HuH-7 (cell line): ENCODE data around the gene ADAMTS17.

ENCODE experiments used
- DNase-seq: peaks from one replicate; pipeline ENCODE4 v3.0.0; 2011; ENCODE audit warnings: low spot score

The ADAMTS17 gene, protein sequence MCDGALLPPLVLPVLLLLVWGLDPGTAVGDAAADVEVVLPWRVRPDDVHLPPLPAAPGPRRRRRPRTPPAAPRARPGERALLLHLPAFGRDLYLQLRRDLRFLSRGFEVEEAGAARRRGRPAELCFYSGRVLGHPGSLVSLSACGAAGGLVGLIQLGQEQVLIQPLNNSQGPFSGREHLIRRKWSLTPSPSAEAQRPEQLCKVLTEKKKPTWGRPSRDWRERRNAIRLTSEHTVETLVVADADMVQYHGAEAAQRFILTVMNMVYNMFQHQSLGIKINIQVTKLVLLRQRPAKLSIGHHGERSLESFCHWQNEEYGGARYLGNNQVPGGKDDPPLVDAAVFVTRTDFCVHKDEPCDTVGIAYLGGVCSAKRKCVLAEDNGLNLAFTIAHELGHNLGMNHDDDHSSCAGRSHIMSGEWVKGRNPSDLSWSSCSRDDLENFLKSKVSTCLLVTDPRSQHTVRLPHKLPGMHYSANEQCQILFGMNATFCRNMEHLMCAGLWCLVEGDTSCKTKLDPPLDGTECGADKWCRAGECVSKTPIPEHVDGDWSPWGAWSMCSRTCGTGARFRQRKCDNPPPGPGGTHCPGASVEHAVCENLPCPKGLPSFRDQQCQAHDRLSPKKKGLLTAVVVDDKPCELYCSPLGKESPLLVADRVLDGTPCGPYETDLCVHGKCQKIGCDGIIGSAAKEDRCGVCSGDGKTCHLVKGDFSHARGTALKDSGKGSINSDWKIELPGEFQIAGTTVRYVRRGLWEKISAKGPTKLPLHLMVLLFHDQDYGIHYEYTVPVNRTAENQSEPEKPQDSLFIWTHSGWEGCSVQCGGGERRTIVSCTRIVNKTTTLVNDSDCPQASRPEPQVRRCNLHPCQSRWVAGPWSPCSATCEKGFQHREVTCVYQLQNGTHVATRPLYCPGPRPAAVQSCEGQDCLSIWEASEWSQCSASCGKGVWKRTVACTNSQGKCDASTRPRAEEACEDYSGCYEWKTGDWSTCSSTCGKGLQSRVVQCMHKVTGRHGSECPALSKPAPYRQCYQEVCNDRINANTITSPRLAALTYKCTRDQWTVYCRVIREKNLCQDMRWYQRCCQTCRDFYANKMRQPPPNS

DNA sequence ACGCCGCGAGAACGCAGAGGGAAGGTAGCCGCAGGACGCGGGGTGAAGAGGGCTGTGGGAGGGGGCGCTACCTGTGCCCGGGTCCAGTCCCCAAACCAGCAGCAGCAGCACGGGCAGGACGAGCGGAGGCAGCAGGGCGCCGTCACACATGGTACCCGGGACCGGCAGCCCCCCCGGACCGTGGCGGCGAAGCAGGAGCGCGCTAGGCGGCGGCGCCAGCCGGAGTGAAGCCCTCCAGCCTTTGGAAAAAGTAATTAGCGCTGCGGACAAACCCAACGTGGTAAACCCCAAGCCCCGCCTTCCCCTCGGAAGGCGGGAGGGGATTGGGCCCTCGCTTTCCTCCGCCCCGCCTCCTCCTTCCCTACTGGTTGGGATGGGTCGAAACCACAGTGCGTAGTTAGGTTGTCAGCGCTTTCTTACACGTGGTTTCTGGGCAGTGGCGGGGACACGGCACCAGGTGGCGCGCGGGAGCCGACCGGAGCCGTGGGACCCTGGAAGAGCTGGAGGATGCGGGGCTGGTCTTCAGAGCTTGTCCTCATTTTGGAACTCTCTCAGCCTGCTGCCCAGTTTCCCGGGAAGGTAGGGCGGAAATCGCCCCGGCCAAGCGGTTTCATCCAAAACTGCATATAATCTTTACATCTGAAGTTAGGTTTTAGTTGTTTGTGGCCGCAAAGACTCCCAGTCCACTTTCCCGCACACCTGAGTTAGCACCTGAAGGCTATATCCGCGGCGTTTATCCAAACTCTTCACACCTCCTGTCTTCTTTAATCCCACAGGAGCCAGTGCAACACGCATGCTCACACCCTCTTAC is at the start of gene ADAMTS17:
Gene ADAMTS17 (minus strand): TSS at position 226 of the 811 bp plus-strand sequence. CDS start 76 bp downstream, at position 150.
- DNase-seq = peak; percentile 84

DNA sequence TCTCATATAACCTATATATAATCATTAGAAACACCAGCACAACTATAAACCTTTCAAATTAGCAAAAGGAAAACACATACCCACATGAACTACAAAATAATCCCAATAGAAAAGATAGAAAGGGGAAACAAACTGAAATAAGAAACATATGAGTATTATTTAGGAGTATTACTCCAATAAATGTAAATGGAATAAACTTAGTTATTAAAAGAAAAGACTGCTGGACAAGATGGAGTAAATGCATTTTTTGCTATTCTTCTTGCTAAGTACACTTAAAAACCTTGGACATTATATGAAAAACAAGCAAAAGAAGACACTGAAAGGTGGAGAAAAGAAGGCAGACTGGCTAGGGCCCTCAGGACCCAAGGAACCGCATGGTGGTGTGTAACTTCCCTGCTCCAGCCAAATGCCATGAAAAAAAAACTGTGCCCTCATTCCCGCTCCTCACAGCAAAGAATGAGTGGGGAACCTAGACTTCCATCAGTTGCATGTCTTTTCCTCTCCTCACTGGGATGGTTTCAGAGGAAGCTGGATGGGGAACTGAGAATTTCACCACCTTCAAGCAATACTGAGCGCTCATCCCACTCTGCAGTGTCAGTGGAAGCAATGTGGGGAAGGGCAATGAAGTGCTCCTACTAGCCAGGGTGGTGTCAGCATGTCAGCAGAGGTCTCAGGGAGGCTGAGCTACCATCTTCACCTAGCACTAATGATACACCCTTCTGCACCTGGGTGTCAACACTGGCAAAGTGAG is 43.7 kb upstream of the ADAMTS17 start:
- DNase-seq = no peak

DNA sequence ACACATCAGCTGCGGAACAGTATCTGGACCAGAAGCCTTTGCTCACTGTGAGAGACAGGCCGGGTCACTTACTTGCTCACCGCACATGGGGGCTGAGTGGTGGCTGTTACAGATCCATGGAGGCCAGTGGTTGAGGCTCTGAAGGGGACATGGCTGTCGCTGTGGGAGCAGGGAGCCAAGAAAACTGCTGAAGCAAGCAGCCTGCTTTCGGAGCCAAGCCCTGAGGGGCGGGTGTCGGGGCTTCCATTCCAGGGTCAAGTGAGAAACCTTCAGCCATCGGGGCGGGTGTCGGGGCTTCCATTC is 42.3 kb upstream of the ADAMTS17 start:
- DNase-seq = no peak

DNA sequence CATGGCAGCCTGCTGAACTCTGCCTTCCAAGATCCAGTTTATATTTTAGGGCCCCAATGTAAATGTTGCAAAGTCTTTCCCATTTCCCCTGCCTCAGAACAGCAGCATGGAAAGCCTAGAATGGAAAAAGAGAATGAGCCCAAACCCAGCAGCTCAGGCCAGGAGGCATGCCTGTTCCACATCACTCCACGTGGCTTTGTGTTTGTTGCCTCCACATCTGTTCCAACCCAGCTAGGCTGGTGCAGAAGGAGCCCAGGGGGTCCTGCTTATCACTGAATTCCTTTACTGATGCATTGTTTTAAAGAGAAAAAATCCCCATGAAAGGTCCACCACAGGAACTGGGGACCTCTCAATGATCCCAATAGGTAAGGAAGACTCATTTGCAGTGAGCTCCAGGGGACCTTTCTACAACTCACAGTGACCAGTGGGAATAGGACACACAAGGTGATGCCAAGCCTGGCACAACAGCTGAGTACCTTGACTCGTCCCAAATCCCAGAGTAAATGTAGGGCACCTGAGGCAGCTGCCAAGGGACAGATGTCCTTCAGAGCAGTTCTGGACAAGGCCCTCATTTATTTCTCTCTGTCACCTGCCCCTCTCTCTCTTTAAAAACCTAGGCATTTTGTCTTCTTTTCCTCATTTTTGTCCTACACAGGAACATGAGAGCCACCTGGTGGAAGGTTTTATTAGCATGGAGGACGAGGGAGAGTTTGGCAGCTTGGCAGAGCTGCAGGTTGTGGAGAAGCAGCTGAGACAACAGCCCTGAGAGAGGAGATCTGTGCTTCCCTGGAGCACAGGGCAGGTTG is 41.7 kb upstream of the ADAMTS17 start:
- DNase-seq = peak; percentile 52

DNA sequence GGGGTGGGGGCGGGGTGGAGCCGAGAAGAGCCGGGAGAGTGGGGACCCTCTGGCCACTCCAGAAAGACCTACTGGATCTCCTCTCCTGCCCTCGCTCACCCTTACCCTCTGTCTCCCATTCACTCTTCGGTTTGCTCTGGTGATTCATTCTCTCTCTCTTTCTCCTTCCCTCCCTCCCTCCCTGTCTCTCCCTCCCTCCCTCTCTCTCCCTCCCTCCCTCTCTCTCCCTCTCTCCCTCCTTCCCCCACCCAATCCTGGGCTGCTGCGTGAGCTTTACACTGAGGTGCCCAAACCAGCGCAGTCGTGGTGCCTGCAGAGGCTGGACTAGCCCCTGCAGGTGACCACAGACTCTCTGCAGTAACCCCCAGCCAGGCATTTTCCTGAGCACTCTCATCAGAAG is 32.2 kb upstream of the ADAMTS17 start:
- no peak for DNase-seq

DNA sequence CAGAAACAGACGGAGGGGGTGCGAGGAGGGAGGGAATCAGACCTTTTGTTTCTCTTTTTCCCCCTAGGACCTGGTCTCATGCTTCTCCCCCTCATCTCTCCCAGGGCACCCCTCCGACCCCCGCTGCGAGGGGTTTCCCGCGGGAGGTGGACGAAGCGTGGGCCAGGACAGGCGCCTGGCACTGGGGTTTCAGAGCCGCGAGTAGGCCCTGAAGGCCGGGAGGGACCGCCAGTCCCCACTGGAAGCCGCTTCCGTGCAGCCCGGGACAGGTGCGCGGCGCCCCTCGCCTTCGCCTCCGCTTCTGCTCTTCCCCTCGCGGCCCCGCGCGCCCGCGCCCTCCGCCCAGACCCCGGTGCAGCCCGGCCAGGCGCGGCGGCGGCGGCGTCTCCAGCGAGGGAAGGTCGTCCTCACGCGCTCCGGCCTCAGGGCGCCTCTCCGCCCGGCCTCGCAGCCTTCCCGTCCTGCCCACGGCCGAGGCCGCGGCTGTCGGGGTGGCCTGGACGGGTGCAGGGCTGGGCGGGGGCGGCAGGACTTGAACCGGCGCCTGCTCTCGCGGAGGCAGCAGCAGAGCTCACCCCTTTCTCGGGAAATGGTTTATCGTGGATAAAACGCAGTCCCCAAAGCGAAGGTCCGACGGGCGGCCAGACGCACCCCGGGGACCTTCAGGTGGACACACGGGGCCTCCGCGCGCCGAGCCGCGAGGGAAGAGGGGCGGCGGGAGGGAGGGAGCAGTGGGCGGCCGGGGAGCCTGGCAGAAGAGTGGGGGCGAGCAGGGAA is 31.5 kb upstream of the ADAMTS17 start:
- no peak for DNase-seq

DNA sequence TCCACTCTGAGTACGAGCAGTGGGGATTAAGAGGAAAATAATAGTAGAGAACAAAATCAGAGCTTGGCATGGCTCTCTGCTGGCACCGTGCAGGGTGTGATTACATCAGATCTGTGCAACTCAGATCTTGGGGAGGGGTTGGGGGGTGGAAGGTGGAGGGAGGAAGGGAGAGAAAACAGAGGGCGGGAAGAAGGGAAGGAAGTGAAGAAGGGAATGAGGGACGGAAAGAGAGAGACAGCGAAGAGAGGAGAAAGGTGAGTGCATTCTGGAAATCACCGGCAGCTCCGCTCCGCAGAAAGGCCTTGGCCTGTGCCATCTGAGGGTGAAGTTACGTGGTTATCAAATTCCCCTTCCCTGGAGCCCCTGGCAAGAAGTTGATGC is 31.0 kb upstream of the ADAMTS17 start:
- no peak for DNase-seq

DNA sequence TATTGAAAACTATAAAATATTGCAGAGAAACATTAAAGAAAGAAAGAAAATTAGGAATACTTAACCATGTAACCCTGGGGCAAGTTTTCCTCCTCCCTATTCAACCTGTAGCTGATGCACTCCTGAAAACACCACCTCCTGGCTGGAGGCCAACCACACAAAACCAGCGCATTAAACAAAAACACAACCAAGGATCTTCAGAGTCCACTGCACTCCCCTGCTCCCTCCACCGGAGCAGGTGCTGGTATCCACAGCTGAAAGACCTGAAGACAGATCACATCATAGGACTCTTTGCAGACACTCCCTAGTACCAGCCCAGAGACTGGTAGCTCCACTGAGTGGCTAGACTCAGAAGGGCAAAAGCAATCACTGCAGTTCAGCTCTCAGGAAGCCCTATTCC is 13.6 kb upstream of the ADAMTS17 start:
- no peak for DNase-seq

DNA sequence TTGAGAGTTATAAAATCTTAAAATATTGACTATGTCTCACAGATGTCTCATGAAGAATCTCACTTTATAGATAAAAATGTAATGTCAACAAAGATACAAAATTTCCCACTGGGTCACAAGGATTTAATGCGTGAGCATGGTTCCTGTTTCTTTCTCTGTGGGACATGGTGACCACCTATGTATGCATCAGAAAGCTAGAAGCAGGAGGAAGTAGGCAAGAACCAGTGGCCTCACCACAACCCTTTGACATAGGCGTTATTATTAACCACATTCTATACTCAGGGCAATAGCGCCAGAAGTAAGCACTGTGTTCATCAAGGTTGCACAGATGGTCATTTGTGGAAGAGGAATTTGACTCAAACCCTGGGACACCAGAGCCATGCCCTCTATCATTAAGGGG is 11.7 kb upstream of the ADAMTS17 start:
- DNase-seq = no peak

DNA sequence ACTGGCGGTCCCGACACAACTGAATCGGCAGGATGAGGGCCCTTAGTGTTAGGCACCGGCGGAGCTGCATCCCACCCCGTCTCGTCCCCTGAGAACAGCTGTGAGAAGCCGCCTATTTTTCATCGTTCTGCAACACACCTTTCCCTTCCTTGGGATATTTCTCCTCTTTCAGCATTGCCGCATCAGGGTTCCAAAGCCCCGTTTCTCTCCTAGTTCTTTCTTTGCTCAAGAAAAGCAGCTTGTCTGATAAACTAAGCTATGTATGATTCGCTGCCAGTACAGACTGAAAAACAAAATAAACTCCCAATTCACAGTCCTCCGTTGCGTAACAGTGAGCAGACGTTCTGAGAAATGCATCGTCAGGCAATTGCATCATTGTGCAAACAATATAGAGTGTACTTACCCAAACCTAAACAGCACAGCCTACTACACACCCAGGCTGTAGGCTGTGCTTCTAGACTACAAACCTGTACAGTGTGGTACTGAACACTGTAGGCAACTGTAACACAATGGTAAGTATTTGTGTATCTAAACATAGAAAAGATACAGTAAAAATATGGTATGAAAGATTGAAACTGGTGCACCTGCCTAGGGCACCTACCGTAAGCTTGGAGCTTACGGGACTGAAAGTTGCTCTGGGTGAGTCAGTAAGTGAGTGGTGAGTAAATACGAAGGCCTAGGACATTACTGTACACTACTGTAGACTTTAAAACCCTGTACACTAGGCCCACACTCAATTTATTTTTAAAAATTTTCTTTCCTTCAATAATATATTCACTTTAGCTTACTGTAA is 8.9 kb upstream of the ADAMTS17 start:
- peak; percentile 49 for DNase-seq

DNA sequence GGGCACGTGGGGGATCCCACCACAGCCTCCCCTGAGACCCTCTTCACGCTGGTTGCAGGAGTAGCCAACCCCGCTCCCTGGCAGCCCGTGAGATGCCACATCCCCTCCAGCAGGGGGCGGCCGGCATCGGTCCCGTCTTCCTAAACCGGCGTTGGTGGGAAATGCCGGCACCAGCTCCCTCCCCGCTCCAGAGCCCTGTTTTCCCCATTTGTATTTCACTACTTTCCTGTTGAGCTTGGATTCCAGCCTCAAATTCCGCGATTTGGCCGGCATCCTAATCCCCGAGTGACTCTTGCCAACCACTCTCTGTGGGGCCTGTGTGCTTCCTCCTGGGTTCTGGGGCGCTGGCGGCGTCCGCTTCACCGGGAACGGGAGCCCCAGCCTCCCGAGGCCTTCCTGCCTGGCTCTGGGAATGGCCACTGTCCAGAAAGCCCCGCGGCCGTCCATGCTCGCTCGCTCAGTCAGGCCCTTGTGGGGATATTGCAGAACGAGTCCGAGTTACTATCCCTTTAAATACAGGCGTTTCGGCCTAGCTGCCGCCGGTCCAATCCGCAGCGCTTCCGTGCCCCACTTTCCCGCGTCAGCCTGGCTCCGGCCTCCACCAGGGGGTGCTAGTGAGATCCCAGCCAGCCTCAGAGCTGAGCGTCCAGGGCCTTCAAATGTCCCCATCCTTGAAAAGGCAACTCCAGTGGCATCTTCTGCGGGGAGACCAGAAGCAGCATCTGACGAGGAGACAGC is 8.1 kb upstream of the ADAMTS17 start:
- DNase-seq = peak; percentile 88

DNA sequence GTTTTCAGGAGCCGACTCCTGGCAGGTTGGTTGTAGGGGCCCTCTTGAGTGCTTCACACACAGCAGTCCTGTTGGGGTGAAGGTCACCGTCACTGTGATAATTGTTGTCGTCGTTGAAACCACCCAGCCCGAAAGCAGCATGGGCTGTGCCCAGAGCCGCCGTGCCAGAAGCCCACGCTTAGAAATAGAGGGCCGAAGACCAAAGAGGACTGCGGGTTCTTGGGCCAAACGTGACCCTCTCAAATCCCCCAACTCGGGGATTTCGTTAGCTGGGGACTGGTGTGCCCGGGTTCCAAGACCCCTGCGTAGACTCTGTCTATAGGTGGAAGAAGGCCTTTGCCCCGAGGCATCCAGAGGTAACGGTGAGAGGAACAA is 7.5 kb upstream of the ADAMTS17 start:
- DNase-seq = no peak

DNA sequence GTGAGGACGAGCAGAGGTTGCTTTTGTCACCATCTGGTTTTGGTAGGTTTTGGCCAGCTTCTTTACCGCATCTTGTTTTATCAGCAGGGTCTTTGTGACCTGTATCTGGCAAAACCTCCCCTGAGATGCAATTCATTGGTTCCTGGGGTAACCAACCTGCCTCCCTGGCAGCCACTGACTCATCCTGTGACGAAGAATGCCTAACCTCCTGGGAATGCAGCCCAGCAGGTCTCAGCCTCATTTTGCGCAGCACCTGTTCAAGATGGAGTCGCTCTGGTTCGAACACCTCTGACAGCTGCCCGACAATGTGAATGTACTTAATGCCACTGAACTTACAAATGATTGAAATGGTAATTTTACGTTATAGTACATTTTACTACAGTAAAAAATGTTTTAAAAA is 6.8 kb upstream of the ADAMTS17 start:
- no peak for DNase-seq

DNA sequence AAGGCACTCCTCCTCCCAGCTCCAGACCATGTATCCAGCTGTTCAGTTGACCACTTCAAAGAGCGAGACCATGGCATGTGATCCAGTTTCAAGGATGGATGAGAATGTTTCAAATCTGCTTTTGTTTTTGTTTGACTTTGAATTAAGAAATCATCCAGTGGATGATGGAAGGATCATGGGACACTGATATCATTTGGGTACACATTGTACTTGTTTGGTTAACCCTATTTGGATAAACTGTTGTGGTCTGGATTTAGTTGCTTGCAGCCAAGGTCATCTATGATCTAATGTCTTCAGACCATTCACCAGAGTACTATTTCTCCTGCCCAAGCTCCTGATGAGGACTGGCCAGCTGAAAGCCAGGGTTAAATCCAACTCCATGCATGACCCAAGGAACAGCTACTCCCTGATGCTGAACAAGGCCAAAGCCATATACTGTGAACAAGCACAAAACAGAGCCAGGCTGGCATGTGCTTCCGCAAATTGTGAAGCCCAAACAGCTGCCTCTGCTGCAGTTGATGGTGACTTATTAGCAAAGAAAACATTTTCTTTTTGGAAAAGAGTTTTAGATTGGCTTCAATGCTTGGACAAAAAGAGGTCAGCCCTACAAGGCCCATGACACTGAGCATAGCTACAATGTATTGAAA is 5.2 kb upstream of the ADAMTS17 start:
- no peak for DNase-seq

DNA sequence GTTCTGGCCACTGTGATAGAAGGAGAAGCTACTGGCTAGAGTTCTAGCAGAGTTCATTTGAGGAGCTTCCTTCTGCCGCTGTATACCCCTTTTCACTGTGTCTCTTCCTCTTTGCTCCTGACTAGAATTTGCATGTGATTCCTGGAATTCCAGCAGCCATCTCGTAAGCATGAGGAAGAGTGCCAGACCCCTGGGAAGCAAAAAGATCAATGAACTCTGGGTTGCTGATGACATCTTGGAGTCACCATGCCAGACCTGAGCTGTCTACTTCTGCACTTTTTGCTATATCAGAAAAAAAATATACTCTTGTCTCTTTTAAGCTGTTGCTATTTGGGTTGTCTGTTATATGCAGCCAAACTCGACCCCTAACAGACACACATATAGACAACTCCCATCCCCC is 3.7 kb upstream of the ADAMTS17 start:
- no peak for DNase-seq

DNA sequence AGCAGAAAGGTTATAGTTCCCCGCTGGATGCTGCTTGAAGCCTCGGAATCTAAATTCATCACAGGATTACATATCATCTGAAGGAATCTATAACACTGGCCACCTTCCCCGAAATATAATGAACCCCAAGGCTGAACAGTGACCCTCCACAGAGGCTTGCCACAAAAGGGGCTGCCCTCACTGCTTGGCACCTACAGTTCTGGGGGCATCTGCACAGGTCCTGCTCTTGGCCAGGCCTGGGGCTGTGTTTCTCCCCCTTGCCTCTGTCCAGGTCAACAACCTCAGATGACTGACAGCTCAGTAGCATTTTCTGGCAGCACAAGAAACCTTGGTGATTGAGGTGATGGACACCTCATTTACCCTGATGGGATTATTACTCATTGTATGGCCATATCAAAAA is 1.5 kb upstream of the ADAMTS17 start:
- no peak for DNase-seq

DNA sequence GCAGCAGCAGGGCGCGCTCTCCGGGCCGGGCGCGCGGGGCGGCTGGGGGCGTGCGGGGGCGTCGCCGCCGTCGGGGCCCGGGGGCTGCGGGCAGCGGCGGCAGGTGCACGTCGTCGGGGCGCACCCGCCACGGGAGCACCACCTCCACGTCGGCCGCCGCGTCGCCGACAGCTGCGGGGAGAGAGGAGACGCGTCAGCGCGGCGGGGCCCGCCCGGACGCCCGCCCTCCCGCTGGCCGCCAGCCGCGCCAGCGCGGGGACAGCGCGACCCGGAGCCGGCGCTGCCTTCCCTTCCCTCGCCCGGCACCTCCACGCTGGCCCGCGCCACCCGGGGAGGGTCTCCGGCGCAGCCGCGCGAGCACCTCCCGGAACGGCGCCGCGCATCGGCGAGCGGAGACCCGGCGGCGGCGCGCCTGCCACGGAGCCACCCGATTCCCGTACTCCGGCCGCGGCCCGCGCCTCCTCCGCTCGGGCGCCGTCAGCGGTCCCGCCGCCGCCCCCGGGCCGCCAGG is 481 bp downstream of the ADAMTS17 start:
- no peak for DNase-seq
